Astrocyte of the spinal cord (primary cell): ENCODE measurements around the gene STRBP.

ENCODE experiments used
- DNase-seq: peaks from one replicate; pipeline ENCODE4 v3.0.0; 2011; ENCODE audit warnings: low read depth, low spot score
- H3K4me3 ChIP-seq: 2 replicates; pipeline ENCODE4 v1.5.1; 2011; ENCODE audit warnings: low read depth, mild to moderate bottlenecking, low read length, moderate library complexity
- in situ Hi-C: cut with HindIII; loops from 2 replicates; pipeline ENCODE4 v1.10.0; 2017; ENCODE audit warnings: low sequenced_read_pairs
- TF ChIP-seq, protein P1 (sequence below): IDR thresholded peaks from 2 replicates; pipeline ENCODE4 v1.5.1; 2012; ENCODE audit warnings: low read depth, mild to moderate bottlenecking, low read length, inconsistent platforms

Gene STRBP

DNA sequence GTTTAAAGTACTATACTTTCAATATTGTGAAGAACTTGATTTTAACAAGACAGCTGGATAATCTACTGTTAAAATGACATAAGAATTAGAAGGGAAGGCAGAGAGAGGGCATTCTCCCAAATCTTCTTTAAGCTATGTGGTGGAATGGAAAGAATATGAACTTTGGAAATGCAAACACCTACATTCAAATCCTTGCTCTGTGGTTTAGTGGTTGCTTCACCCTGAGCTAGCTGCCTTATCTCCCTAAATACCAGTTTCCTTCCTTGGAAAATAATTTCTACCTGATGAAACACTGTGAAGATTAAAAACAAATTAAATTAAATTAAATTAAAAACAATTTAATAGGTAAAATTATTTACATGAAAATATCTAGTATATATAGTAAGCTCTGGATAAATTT is 136.4 kb downstream of the STRBP start:
- in situ Hi-C loops, result no loop called here
- H3K4me3 ChIP-seq, result no peak overlapping the region
- TF ChIP-seq, protein P1, sequence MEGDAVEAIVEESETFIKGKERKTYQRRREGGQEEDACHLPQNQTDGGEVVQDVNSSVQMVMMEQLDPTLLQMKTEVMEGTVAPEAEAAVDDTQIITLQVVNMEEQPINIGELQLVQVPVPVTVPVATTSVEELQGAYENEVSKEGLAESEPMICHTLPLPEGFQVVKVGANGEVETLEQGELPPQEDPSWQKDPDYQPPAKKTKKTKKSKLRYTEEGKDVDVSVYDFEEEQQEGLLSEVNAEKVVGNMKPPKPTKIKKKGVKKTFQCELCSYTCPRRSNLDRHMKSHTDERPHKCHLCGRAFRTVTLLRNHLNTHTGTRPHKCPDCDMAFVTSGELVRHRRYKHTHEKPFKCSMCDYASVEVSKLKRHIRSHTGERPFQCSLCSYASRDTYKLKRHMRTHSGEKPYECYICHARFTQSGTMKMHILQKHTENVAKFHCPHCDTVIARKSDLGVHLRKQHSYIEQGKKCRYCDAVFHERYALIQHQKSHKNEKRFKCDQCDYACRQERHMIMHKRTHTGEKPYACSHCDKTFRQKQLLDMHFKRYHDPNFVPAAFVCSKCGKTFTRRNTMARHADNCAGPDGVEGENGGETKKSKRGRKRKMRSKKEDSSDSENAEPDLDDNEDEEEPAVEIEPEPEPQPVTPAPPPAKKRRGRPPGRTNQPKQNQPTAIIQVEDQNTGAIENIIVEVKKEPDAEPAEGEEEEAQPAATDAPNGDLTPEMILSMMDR, result no peak
- DNase-seq, result no peak

DNA sequence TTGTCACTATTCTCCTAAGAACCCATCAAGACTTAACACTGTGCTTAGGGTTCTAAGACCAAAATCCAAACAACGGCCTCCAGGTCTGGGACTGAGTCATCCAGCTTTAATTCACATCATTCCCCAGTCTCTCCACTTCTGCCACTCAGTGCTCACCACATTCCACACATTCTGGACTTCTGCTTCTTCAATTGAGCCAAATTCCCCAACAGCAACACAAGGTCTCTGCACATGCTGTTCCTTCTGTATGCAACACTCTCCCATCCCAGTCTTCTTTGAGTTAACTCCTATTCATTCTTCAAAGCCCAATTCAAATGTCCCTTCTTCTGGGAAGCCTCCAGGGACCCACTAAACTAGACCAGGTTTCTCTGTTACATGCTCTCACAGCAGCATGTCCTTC is 137.1 kb downstream of the STRBP start:
- H3K4me3 ChIP-seq, result no peak overlapping the region
- DNase-seq, result peak; percentile 49
- TF ChIP-seq, protein P1, result no peak
- in situ Hi-C loops, result no loop called here

DNA sequence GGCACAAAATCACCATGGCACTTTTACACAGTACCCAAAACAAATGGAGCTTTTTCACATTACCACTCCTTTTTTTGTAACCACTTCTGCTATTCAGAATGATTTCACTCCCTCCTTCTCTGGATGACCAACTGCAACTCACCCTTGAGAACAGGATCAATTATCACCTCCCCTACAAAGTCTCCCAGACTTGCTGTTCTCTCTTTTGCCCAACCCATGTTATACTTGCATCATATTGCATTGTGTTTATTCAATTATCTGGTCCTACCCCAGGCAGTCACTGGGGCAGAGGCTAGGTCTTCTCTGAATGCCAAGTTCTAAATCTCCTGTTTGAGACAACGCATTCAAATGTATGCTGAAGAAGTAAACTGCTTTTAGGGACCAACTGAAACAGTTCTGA is 139.0 kb downstream of the STRBP start:
- no peak overlapping the region for H3K4me3 ChIP-seq
- DNase-seq, result no peak
- TF ChIP-seq, protein P1, result no peak
- in situ Hi-C loops, result no loop called here

DNA sequence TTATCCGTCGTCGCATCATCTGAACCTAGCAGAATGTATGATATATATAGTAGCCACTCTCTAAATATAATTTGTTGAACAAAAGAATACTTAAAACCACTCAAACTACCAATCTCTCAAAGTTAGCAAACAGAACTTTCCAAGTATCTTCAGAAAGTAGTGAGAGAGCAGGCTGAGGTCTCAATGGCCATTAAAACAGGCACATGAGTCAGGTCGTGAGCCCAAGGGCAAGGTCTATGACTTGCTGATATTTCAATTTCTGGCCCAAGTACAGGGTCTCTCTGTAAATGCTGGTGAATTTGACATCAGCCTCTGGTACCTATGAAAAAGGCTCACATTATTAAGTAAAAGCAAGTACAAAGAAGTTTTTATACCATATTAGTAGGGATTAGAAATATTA is 139.8 kb downstream of the STRBP start:
- TF ChIP-seq, protein P1, result no peak
- DNase-seq, result no peak
- in situ Hi-C loops, result no loop called here
- H3K4me3 ChIP-seq, result no peak overlapping the region

DNA sequence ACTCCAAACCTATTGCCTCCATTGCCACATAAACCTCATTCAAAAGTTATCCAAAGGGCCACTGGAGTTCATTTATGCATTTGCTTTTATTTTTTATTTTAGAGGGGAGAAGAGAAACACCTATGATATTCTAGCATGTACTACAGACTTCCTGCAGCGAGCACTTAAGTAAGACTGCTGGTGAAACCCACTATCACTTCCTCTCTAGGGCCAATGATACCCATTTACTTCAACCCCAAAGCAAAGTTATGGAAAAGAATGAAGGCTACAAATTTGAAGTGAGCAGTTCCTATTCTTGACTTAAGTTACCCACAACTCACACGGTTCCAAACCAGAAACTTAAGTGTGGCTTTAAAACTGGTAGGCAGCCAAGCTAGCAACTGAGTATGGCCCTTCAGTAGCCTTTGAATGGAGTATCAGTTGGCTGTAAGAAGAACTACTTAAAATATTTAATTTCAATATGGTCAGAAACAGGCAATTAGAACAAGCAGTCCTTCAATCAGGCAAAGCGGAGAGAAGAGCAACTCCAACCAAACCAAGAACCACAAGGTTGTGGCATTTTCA is 140.8 kb downstream of the STRBP start:
- H3K4me3 ChIP-seq, result no peak overlapping the region
- in situ Hi-C loops, result no loop called here
- TF ChIP-seq, protein P1, result no peak
- no peak for DNase-seq

DNA sequence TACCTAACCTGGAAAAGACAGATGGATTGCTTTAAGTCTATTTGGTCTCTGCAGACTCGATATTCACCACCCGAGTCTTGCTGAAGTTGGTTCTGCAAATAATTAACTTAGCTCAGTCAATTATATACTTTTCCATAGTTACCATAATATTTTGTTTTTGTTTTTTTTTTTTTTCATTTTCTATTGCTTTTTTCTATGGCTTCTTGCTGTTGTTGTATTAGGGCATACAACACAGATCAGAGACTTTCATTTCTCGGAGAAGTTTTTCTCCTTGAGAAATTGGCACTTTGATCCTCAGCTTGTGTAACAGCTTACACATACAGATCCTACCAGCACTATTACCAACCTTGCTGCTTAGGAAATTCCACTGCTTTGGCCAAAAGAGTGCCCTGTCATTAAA is 146.9 kb downstream of the STRBP start:
- no peak for DNase-seq
- TF ChIP-seq, protein P1, result no peak
- in situ Hi-C loops, result no loop called here
- no peak overlapping the region for H3K4me3 ChIP-seq

DNA sequence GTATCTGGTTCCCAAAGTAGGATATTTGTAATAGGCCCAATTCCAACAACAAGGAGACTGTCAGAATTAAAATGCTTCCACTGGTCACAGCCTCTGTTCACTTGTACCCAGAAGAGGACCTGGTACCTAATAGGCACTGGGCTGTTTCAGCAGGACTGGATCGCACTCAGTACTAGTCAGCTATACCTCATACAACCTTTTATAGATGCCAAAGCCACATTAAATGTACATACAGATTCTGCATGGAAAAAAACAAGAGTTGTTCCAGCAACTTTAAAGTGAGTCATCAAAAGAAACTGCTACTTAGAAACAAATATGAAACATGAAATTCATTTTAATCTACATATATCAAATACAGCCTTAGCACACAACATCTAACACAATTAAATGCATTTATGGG is 147.4 kb downstream of the STRBP start:
- no peak for DNase-seq
- no peak overlapping the region for H3K4me3 ChIP-seq
- TF ChIP-seq, protein P1, result no peak
- in situ Hi-C loops, result no loop called here
